Measurements from ENCODE around the gene RPS27. TPM values are rescaled to one million over a fixed set of nuclear protein-coding genes. Genes with fewer than 3 reads are reported as not detected.

RPS27 gene
- total and polyA plus RNA-seq, 2 of the 13 experiments (the other 11 are each of a cell fraction or from before 2014, with no cell fraction given), result 3,737 to 9,964 TPM

- TF ChIP-seq RBM22 (optimal IDR thresholded peaks at IDR 0.05; ENCODE audit: low read length), result no peak
- peak; percentile 13; the same call in 1 of the 2 replicates for TF ChIP-seq IRF2 (CRISPR knock-in tag; IDR thresholded peaks at IDR 0.05)
- TF ChIP-seq MEIS2 (CRISPR knock-in tag; IDR thresholded peaks at IDR 0.05), result peak; percentile 51; the same call in 1 of the 2 replicates
- TF ChIP-seq ZNF557 (CRISPR knock-in tag; IDR thresholded peaks at IDR 0.05), result no peak
- TF ChIP-seq ZFP36 (IDR thresholded peaks at IDR 0.05; ENCODE audit: borderline replicate concordance, low read depth, low read length, partially characterized antibody), result no peak
- TF ChIP-seq ZKSCAN1 (IDR thresholded peaks at IDR 0.05; ENCODE audit: low read length), result no peak
- TF ChIP-seq ZNF567 (CRISPR knock-in tag; IDR thresholded peaks at IDR 0.05; ENCODE audit: borderline replicate concordance), result no peak
- TF ChIP-seq BRCA1 (CRISPR knock-in tag; IDR thresholded peaks at IDR 0.05), result 0 out of 2 replicates have a peak, but pooled peaks have one; percentile 23
- no peak for TF ChIP-seq MAFK (conservative IDR thresholded peaks at IDR 0.05 in 1 of 2, IDR thresholded peaks at IDR 0.05 in 1 of 2; ENCODE audit: low read length in 2 of 2)
- TF ChIP-seq ZBTB3 (CRISPR knock-in tag; IDR thresholded peaks at IDR 0.05; ENCODE audit: borderline replicate concordance, low read depth), result no peak
- no peak for TF ChIP-seq NFRKB (IDR thresholded peaks at IDR 0.05)
- TF ChIP-seq DNMT1 (CRISPR knock-in tag; IDR thresholded peaks at IDR 0.05), result 0 out of 2 replicates have a peak, but pooled peaks have one; percentile 1
- TF ChIP-seq ZBTB7B (CRISPR knock-in tag; IDR thresholded peaks at IDR 0.05), result 0 out of 2 replicates have a peak, but pooled peaks have one; percentile 43
- peak; percentile 83 for TF ChIP-seq ZNF121 (CRISPR knock-in tag; IDR thresholded peaks at IDR 0.05)
- TF ChIP-seq CBX1 (IDR thresholded peaks at IDR 0.05; ENCODE audit: low read depth), result no peak
- no peak for TF ChIP-seq MTA1 (CRISPR knock-in tag; IDR thresholded peaks at IDR 0.05; ENCODE audit: borderline replicate concordance)
- TF ChIP-seq, protein P1, sequence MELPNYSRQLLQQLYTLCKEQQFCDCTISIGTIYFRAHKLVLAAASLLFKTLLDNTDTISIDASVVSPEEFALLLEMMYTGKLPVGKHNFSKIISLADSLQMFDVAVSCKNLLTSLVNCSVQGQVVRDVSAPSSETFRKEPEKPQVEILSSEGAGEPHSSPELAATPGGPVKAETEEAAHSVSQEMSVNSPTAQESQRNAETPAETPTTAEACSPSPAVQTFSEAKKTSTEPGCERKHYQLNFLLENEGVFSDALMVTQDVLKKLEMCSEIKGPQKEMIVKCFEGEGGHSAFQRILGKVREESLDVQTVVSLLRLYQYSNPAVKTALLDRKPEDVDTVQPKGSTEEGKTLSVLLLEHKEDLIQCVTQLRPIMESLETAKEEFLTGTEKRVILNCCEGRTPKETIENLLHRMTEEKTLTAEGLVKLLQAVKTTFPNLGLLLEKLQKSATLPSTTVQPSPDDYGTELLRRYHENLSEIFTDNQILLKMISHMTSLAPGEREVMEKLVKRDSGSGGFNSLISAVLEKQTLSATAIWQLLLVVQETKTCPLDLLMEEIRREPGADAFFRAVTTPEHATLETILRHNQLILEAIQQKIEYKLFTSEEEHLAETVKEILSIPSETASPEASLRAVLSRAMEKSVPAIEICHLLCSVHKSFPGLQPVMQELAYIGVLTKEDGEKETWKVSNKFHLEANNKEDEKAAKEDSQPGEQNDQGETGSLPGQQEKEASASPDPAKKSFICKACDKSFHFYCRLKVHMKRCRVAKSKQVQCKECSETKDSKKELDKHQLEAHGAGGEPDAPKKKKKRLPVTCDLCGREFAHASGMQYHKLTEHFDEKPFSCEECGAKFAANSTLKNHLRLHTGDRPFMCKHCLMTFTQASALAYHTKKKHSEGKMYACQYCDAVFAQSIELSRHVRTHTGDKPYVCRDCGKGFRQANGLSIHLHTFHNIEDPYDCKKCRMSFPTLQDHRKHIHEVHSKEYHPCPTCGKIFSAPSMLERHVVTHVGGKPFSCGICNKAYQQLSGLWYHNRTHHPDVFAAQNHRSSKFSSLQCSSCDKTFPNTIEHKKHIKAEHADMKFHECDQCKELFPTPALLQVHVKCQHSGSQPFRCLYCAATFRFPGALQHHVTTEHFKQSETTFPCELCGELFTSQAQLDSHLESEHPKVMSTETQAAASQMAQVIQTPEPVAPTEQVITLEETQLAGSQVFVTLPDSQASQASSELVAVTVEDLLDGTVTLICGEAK (IDR thresholded peaks at IDR 0.05), result no peak
- TF ChIP-seq, protein P1 (CRISPR knock-in tag; IDR thresholded peaks at IDR 0.05), result 0 out of 2 replicates have a peak, but pooled peaks have one; percentile 22
- 0 out of 2 replicates have a peak, but pooled peaks have one; percentile 8 for TF ChIP-seq ZNF605 (CRISPR knock-in tag; IDR thresholded peaks at IDR 0.05)
- TF ChIP-seq ZNF138 (CRISPR knock-in tag; IDR thresholded peaks at IDR 0.05; ENCODE audit: low read depth), result 0 out of 2 replicates have a peak, but pooled peaks have one; percentile 57
- no peak for TF ChIP-seq REPIN1 (CRISPR knock-in tag; IDR thresholded peaks at IDR 0.05; ENCODE audit: borderline replicate concordance, low read depth)
- no peak for TF ChIP-seq SRF (IDR thresholded peaks at IDR 0.05; ENCODE audit: low read depth, low read length)
- no peak for TF ChIP-seq ZNF225 (CRISPR knock-in tag; IDR thresholded peaks at IDR 0.05)
Observed at GRCh38 chr1:153963030-153963849, 27.3 kb upstream of the RPS27 start, which contains the start of gene SLC39A1 (continued).
